SK-N-MC (cell line): ENCODE measurements around the gene MAP3K7.
"Not testable (repeated sequence)": the region's sequence is repeated elsewhere in the genome, so short reads cannot be mapped to it uniquely, and the experiment has no call there.

ENCODE experiments used
- DNase-seq: peaks from one replicate; pipeline ENCODE4 v3.0.0-alpha.2; 2011; ENCODE audit warnings: low read depth, low spot score
- H3K27ac ChIP-seq: fragments of 200-600 bp; sonication (generic); 2 replicates; pipeline ENCODE4 v1.5.1; 2016; ENCODE audit warnings: mixed run types
- H3K36me3 ChIP-seq: fragments of 200-600 bp; sonication (generic); 2 replicates; pipeline ENCODE4 v1.6.1; 2017; ENCODE audit warnings: antibody characterized with exemption, low read length, mixed read lengths; ENCODE audit not compliant: insufficient read depth
- H3K4me3 ChIP-seq: fragments of 200-600 bp; sonication (generic); 2 replicates; pipeline ENCODE4 v1.5.1; 2016
- H3K9ac ChIP-seq: fragments of 200-600 bp; sonication (generic); 2 replicates; pipeline ENCODE4 v1.8.0; 2017; ENCODE audit warnings: mixed run types, mixed read lengths; ENCODE audit not compliant: insufficient read length
- H3K9me3 ChIP-seq: fragments of 200-600 bp; sonication (generic); 2 replicates; pipeline ENCODE4 v1.6.1; 2017; ENCODE audit warnings: low read depth, mild to moderate bottlenecking, antibody characterized with exemption, low read length, moderate library complexity, mixed read lengths
- EZH2 ChIP-seq: fragments of 200-600 bp; sonication (generic); IDR thresholded peaks from one replicate; pipeline ENCODE4 v1.6.1; 2017; ENCODE audit warnings: antibody characterized with exemption
- FOXP2 ChIP-seq: optimal IDR thresholded peaks from 2 replicates; pipeline ENCODE3; 2011; ENCODE audit warnings: mild to moderate bottlenecking, moderate library complexity; ENCODE audit not compliant: insufficient read depth; ENCODE audit errors: extremely low read length, control extremely low read depth
- POLR2AphosphoS5 ChIP-seq: IDR thresholded peaks from 2 replicates; pipeline ENCODE4 v1.6.1; 2012; ENCODE audit warnings: mild to moderate bottlenecking, low read depth, low read length, borderline replicate concordance

The MAP3K7 gene

GRCh38 chr6:90583836-90584481, 2.9 kb downstream of the MAP3K7 start:
- H3K36me3 ChIP-seq = no peaks in the 10 kb centered on the region
- no peaks in the 10 kb centered on the region for H3K9me3 ChIP-seq
- no peak overlapping the region for H3K27ac ChIP-seq
- no peak overlapping the region for H3K4me3 ChIP-seq
- no peak for TF ChIP-seq POLR2AphosphoS5
- TF ChIP-seq EZH2 = no peak
- no peak for TF ChIP-seq FOXP2
- H3K9ac ChIP-seq = no peak overlapping the region
- no peak for DNase-seq

DNA sequence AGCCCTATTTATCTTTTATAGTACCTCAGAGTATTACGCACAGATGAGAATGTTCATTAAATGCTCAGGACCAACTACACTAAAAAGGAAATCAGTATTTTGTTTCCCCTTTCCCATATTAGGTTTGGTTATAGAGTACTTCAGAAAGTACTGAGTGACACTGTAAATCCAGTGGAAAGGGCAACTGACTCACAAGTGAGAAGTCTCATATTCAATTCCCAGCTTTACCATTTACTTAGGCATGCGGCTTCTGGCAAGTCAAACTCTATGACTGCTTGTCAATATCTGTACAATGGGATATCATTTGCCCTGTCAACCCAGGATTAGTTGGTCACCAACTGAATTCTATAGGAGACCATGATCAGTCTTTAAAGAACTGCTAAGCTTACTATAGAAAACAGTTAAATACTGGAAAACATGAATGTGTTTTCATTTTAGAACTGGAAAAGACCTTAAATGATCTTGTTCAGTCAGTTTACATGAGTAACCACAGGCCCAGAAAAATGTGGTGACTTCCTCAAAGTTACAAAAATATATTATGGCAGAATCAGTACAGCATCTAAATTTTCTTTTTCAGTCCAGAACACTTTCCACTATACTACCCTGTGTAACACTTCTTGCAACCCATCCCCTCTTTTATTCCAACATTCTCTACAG, 3.6 kb downstream of the MAP3K7 start:
- DNase-seq = no peak
- Histone ChIP-seq H3K4me3 (no peak overlapping the region), H3K9ac (no peak overlapping the region), H3K9me3 (no peaks in the 10 kb centered on the region), H3K27ac (no peak overlapping the region), H3K36me3 (no peaks in the 10 kb centered on the region; the same call in 1 of the 2 replicates)
- TF ChIP-seq FOXP2 (no peak), EZH2 (no peak), POLR2AphosphoS5 (no peak)

GRCh38 chr6:90581146-90581545, 5.7 kb downstream of the MAP3K7 start:
- H3K36me3 ChIP-seq = no peaks in the 10 kb centered on the region; the same call in 1 of the 2 replicates
- no peak for DNase-seq
- H3K9me3 ChIP-seq = no peaks in the 10 kb centered on the region
- no peak for TF ChIP-seq EZH2
- TF ChIP-seq POLR2AphosphoS5 = no peak
- no peak for TF ChIP-seq FOXP2
- H3K9ac ChIP-seq = no peak overlapping the region
- H3K27ac ChIP-seq = no peak overlapping the region
- H3K4me3 ChIP-seq = no peak overlapping the region

DNA sequence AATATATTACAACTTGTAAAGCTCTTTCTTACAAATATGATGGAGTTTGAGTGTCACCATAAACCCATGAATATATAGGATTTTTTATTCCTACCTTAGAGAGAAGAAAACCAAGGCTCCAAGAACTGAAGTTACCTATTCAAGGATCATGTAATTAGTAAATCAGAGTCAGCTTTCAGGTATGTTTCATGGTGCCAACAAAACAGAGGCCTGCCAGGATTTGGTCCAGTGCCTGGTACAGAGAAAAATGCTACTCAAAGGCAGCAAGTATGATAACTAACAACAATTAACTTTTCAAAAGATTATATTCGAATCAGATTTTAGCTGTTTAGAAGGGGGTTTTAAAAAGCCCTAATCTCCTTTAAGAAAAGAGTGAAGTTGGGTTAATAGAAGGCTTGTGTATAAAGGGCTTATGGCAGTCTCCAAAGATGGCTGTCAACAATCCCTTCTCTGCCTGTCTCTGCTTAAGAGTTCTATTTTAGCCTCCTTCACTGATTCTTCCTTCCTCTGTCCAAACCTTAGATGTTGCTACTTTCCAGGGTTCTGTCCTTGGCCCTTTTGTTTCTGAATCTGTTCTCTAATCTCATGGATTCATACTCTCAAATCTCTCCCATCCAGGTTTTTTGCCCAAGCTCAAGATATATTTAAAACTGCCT, 7.8 kb downstream of the MAP3K7 start:
- H3K9me3 ChIP-seq = no peaks in the 10 kb centered on the region
- H3K36me3 ChIP-seq = no peaks in the 10 kb centered on the region; the same call in 1 of the 2 replicates
- no peak for DNase-seq
- H3K4me3 ChIP-seq = no peak overlapping the region
- H3K9ac ChIP-seq = no peak overlapping the region
- no peak overlapping the region for H3K27ac ChIP-seq
- TF ChIP-seq POLR2AphosphoS5 (no peak), EZH2 (no peak), FOXP2 (no peak)

DNA sequence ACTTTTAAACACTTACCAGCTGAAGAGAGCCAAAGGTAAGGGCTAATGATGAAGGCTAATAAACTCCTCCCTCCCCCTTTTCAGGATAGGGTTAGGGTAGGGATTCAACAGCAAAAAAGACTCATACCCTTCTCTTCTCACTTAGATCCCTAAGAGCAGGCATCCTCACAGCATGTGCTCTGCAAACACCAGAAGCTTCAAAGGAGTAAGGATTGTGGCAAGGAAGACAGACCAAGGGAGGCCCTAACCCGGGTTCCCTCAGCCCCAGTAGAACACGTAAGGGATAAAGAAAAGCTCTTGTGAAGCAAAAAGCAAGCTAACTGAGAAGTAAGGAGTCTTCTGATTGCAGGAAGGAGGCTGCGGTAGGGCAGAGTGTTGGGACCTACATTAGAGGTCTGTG, 11.6 kb downstream of the MAP3K7 start:
- Histone ChIP-seq H3K9ac (no peak overlapping the region), H3K27ac (no peak overlapping the region), H3K36me3 (peaks cover 6% of the 10 kb centered on the region), H3K9me3 (no peaks in the 10 kb centered on the region), H3K4me3 (no peak overlapping the region)
- no peak for DNase-seq
- no peak for TF ChIP-seq EZH2
- TF ChIP-seq POLR2AphosphoS5 = no peak
- TF ChIP-seq FOXP2 = no peak

- TF ChIP-seq EZH2 (no peak), POLR2AphosphoS5 (no peak), FOXP2 (no peak)
- H3K36me3 ChIP-seq = peaks cover 8% of the 10 kb centered on the region
- H3K4me3 ChIP-seq = no peak overlapping the region
- no peak overlapping the region for H3K27ac ChIP-seq
- peak overlapping the region; percentile 16 for H3K9ac ChIP-seq
- no peaks in the 10 kb centered on the region for H3K9me3 ChIP-seq
- no peak for DNase-seq
Observed at GRCh38 chr6:90574610-90575009, 12.3 kb downstream of the MAP3K7 start.

DNA sequence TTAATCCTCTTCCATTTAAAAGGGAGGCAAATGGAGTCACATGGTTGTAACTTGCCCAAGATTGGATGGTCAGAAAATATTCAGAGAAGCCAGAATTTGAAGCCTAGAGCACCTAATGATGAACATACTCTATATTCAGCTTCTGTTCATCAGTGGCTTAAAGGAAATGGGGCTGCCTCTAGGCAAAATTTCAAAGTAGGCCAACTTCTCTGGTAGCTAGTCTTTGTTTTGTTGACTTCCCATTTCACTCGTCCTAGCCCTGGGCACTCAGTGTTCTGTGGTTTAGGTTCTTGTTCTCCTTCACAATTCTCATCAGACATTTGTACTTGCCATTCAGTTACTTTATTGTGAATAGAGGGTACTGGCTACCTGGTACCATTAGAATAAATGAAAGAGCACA, 13.2 kb downstream of the MAP3K7 start:
- H3K36me3 ChIP-seq = peaks cover 17% of the 10 kb centered on the region
- TF ChIP-seq FOXP2 (no peak), POLR2AphosphoS5 (no peak), EZH2 (no peak)
- H3K9me3 ChIP-seq = no peaks in the 10 kb centered on the region
- no peak overlapping the region for H3K27ac ChIP-seq
- no peak overlapping the region for H3K9ac ChIP-seq
- H3K4me3 ChIP-seq = no peak overlapping the region
- no peak for DNase-seq

DNA sequence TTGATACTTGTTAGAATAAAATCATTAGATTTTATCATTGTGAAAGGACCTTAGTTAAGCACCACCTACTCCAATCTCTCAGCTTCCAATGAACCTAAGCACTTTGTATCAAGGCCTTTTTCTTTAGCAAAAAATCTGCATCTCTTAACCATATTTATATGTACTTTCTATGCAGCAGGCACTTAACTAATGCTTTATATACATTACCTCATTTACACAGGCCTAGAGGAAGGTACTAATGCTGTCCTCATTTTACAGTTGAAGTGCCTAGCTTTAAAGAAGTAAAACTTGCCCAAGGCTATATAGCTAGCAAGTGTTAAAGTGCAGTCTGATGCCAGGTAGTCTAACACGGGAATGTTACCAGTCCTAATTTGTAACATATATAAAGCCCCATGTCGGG, 14.0 kb downstream of the MAP3K7 start:
- Histone ChIP-seq H3K9me3 (no peaks in the 10 kb centered on the region), H3K27ac (no peak overlapping the region), H3K4me3 (no peak overlapping the region), H3K9ac (no peak overlapping the region), H3K36me3 (peaks cover 25% of the 10 kb centered on the region)
- TF ChIP-seq FOXP2 (no peak), EZH2 (no peak), POLR2AphosphoS5 (no peak)
- no peak for DNase-seq

DNA sequence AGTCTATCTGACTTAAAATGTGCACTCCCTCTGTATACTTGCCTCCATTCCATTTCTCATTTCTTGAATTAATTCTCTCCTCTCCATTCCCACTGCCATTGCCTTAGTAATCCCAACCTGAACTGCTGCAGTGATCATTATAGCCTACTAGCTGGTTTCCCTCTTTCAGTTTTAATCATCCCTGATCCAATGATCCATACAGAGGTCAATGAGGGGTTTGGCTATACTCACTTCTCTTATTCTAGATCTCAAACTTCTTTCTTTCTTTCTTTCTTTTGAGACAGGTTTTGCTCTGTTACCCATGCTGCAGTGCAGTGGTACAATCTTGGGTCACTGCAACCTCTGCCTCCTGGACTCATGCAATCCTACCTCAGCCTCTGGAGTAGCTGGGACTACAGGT, 17.6 kb downstream of the MAP3K7 start:
- DNase-seq = no peak
- no peak overlapping the region for H3K27ac ChIP-seq

GRCh38 chr6:90567682-90568081, 19.2 kb downstream of the MAP3K7 start:
- not testable (repeated sequence) for H3K9ac ChIP-seq, H3K4me3 ChIP-seq, H3K27ac ChIP-seq, DNase-seq, H3K9me3 ChIP-seq
- H3K36me3 ChIP-seq = peaks cover 25% of the 10 kb centered on the region

More for the DNA sequence above, 17.6 kb downstream of the MAP3K7 start:
- H3K9ac ChIP-seq = no peak overlapping the region
- H3K4me3 ChIP-seq = no peak overlapping the region
- no peaks in the 10 kb centered on the region for H3K9me3 ChIP-seq
- H3K36me3 ChIP-seq = peaks cover 25% of the 10 kb centered on the region
- no peak for TF ChIP-seq POLR2AphosphoS5
- TF ChIP-seq FOXP2 = no peak
- no peak for TF ChIP-seq EZH2

GRCh38 chr6:90562341-90562740, 24.5 kb downstream of the MAP3K7 start:
- H3K9me3 ChIP-seq, DNase-seq, H3K4me3 ChIP-seq, H3K9ac ChIP-seq, H3K27ac ChIP-seq: not testable (repeated sequence)
- peaks cover 27% of the 10 kb centered on the region for H3K36me3 ChIP-seq
